WTC11 (cell line): ENCODE results near the gene PAPLN. TPM values are rescaled to one million over a fixed set of nuclear protein-coding genes. Genes with fewer than 3 reads are reported as not detected.
A peak's percentile ranks its signal among the peaks of the same experiment; 100 is the strongest.

Experiments
- ATAC-seq: fragments of 200-7000 bp; cut with Tn5 transposase; 2 replicates; pipeline ENCODE4 v1.10.0; 2021; ENCODE audit warnings: mild to moderate bottlenecking, moderate library complexity
- CTCF ChIA-PET: fragments of 300-600 bp; sonication (Branson Sonifier 250); formaldehyde crosslinking; loops from one replicate; lab custom pipeline; 2021; ENCODE audit warnings: antibody characterized with exemption; lab: Charles Lee
- POLR2A ChIA-PET: fragments of 350-600 bp; sonication (Branson Sonifier 250); formaldehyde crosslinking; loops from one replicate; lab custom pipeline; 2021; ENCODE audit warnings: antibody characterized with exemption; lab: Charles Lee
- DNase-seq: peaks from one replicate; pipeline ENCODE4 v3.0.0; 2021; ENCODE audit warnings: low spot score
- H3K27ac Mint-ChIP-seq: 2 replicates; pipeline ENCODE4 v1.8.0; 2021; ENCODE audit warnings: mixed read lengths
- H3K27me3 Mint-ChIP-seq: 2 replicates; pipeline ENCODE4 v1.8.0; 2021; ENCODE audit warnings: low read depth, mild to moderate bottlenecking, moderate library complexity, mixed read lengths
- H3K36me3 Mint-ChIP-seq: 2 replicates; pipeline ENCODE4 v1.8.0; 2021; ENCODE audit warnings: mixed read lengths
- H3K4me1 Mint-ChIP-seq: 2 replicates; pipeline ENCODE4 v1.8.0; 2022; ENCODE audit warnings: mixed read lengths
- H3K4me3 Mint-ChIP-seq: 2 replicates; pipeline ENCODE4 v1.8.0; 2021; ENCODE audit warnings: mild to moderate bottlenecking, moderate library complexity, mixed read lengths
- H3K9me3 Mint-ChIP-seq: 2 replicates; pipeline ENCODE4 v1.8.0; 2021; ENCODE audit warnings: mixed read lengths
- AFF4 ChIP-seq: sonication (generic); formaldehyde crosslinking; IDR thresholded peaks from 2 replicates; pipeline ENCODE4 v1.8.1; 2023; ENCODE audit warnings: mild to moderate bottlenecking, missing genetic modification reagents, borderline replicate concordance
- FOXJ3 ChIP-seq: sonication (generic); formaldehyde crosslinking; IDR thresholded peaks from 2 replicates; pipeline ENCODE4 v1.9.0; 2021; ENCODE audit warnings: missing genetic modification reagents, mild to moderate bottlenecking, borderline replicate concordance
- GABPB1 ChIP-seq: sonication (generic); formaldehyde crosslinking; IDR thresholded peaks from 2 replicates; pipeline ENCODE4 v1.8.1; 2023; ENCODE audit warnings: mild to moderate bottlenecking, missing genetic modification reagents
- GTF2I ChIP-seq: fragments of 250-450 bp; sonication (Bioruptor Pico); conservative IDR thresholded peaks from 2 replicates; pipeline ENCODE4 v1.4.0; 2021; ENCODE audit warnings: mild to moderate bottlenecking
- JAZF1 ChIP-seq: fragments of 250-450 bp; sonication (Bioruptor Pico); IDR thresholded peaks from 2 replicates; pipeline ENCODE4 v1.9.0; 2021; ENCODE audit warnings: moderate library complexity, mild to moderate bottlenecking, inconsistent platforms
- MYBL2 ChIP-seq: sonication (generic); formaldehyde crosslinking; IDR thresholded peaks from 2 replicates; pipeline ENCODE4 v1.8.1; 2023; ENCODE audit warnings: mild to moderate bottlenecking, moderate library complexity, missing genetic modification reagents
- PRDM15 ChIP-seq: sonication (generic); formaldehyde crosslinking; IDR thresholded peaks from 2 replicates; pipeline ENCODE4 v1.8.0; 2022; ENCODE audit warnings: missing genetic modification reagents
- SMAD3 ChIP-seq: sonication (generic); formaldehyde crosslinking; IDR thresholded peaks from 2 replicates; pipeline ENCODE4 v1.8.0; 2022; ENCODE audit warnings: missing genetic modification reagents, mild to moderate bottlenecking, borderline replicate concordance
- ZBTB21 ChIP-seq: sonication (generic); formaldehyde crosslinking; IDR thresholded peaks from 2 replicates; pipeline ENCODE4 v1.8.1; 2023; ENCODE audit warnings: mild to moderate bottlenecking, missing genetic modification reagents, borderline replicate concordance
- ZNF121 ChIP-seq: sonication (generic); formaldehyde crosslinking; IDR thresholded peaks from 2 replicates; pipeline ENCODE4 v1.8.0; 2023; ENCODE audit warnings: missing genetic modification reagents
- ZNF138 ChIP-seq: sonication (generic); formaldehyde crosslinking; conservative IDR thresholded peaks from 2 replicates; pipeline ENCODE4 v1.8.1; 2022; ENCODE audit warnings: mild to moderate bottlenecking, moderate library complexity, missing genetic modification reagents
- ZNF423 ChIP-seq: fragments of 250-450 bp; sonication (Bioruptor Pico); IDR thresholded peaks from 2 replicates; pipeline ENCODE4 v2.1.2; 2022; ENCODE audit warnings: mild to moderate bottlenecking, moderate library complexity
- ZNF671 ChIP-seq: fragments of 250-450 bp; sonication (Bioruptor Pico); IDR thresholded peaks from 2 replicates; pipeline ENCODE4 v1.8.0; 2021; ENCODE audit warnings: mild to moderate bottlenecking
- total RNA-seq: library from RNA; stranded (reverse); gene quantifications from 3 replicates; pipeline ENCODE4 v1.2.3, GENCODE V29; 2021
- TF ChIP-seq, protein P1 (sequence below): sonication (generic); formaldehyde crosslinking; IDR thresholded peaks from 2 replicates; pipeline ENCODE4 v1.8.0; 2022; ENCODE audit warnings: mild to moderate bottlenecking, missing genetic modification reagents
- TF ChIP-seq, protein P2 (sequence below): sonication (generic); formaldehyde crosslinking; IDR thresholded peaks from 2 replicates; pipeline ENCODE4 v1.8.1; 2023; ENCODE audit warnings: mild to moderate bottlenecking, moderate library complexity, missing genetic modification reagents
- TF ChIP-seq, protein P3 (sequence below): fragments of 250-450 bp; sonication (Bioruptor Pico); IDR thresholded peaks from 2 replicates; pipeline ENCODE4 v2.1.2; 2022; ENCODE audit warnings: mild to moderate bottlenecking, moderate library complexity
- TF ChIP-seq, protein P4 (sequence below): fragments of 250-450 bp; sonication (Bioruptor Pico); conservative IDR thresholded peaks from 2 replicates; pipeline ENCODE4 v1.9.0; 2021; ENCODE audit warnings: mild to moderate bottlenecking
- TF ChIP-seq, protein P5 (sequence below): fragments of 250-450 bp; sonication (Bioruptor Pico); IDR thresholded peaks from 2 replicates; pipeline ENCODE4 v1.8.0; 2021; ENCODE audit warnings: mild to moderate bottlenecking

Gene PAPLN
- total RNA-seq, 1 experiment from 2014 or later: 9.3 TPM

DNA sequence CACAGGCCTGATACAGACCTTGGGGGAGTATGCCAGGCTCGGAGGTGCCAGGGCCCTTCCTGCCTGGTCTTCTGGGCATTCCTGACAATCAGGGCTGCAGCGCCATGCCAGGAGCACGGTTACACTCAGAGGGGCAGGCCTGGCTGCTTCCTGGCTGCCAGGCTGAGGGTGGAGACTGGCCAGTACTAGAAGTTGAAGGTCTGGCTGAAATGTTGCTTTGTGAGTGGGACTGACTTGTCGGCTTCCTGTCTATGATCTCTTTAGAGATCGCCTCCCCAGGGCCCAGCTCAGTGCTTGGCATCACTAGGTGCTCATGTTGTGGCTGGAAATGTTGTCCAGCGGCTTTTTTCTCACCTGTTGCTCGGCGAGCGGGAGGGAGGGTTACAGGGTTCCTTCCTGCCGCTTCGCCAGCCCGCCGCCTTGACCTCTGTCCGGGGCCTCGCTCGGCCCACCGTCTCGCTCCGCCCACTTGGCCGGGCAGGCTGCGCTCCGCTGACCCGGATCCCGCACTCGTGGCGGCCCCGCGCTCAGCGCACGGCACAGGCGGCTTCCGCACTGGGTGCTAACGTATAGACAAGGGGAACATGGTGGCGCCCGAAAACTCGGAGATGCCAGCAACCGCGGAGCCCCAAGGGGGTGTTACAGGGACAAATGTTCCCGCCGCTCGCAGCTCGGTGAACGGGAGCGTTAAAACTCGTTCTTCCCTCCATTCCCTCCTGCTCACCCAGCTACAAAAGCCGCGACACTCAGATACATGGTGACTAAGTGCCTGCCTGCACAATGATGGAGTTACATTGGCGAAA, 32.6 kb downstream of the PAPLN start:
- POLR2A ChIA-PET: interaction anchor here (0.6 kb wide), 1 partner anchor 126 kb away, joined by 4 read pairs; no protein-coding TSS in a partner anchor
- peak overlapping the region; percentile 52 for H3K4me3 Mint-ChIP-seq
- H3K9me3 Mint-ChIP-seq: no peaks in the 10 kb centered on the region
- CTCF ChIA-PET: interaction anchor here (1.0 to 1.9 kb wide), 4 partner anchors 14 to 97 kb away, joined by 4 to 12 read pairs (median 6); no protein-coding TSS in a partner anchor
- ATAC-seq: peak; percentile 72
- peaks cover 6% of the 10 kb centered on the region for H3K36me3 Mint-ChIP-seq
- no peak overlapping the region; the same call in 1 of the 2 replicates for H3K27ac Mint-ChIP-seq
- TF ChIP-seq ZNF121 (CRISPR knock-in tag): no peak
- TF ChIP-seq GABPB1 (CRISPR knock-in tag): no peak
- no peaks in the 10 kb centered on the region for H3K27me3 Mint-ChIP-seq
- H3K4me1 Mint-ChIP-seq: peaks cover 2% of the 10 kb centered on the region
- DNase-seq: peak; percentile 46

- H3K4me1 Mint-ChIP-seq: peaks cover 8% of the 10 kb centered on the region
- no peak overlapping the region for H3K4me3 Mint-ChIP-seq
- TF ChIP-seq MYBL2 (CRISPR knock-in tag) (no peak), ZBTB21 (CRISPR knock-in tag) (no peak), AFF4 (CRISPR knock-in tag) (no peak), GTF2I (CRISPR knock-in tag) (no peak), JAZF1 (CRISPR knock-in tag) (no peak), PRDM15 (CRISPR knock-in tag) (no peak), ZNF423 (CRISPR knock-in tag) (no peak), ZNF138 (no peak), ZNF671 (CRISPR knock-in tag) (no peak), FOXJ3 (CRISPR knock-in tag) (no peak), SMAD3 (CRISPR knock-in tag) (no peak)
- TF ChIP-seq, protein P1, sequence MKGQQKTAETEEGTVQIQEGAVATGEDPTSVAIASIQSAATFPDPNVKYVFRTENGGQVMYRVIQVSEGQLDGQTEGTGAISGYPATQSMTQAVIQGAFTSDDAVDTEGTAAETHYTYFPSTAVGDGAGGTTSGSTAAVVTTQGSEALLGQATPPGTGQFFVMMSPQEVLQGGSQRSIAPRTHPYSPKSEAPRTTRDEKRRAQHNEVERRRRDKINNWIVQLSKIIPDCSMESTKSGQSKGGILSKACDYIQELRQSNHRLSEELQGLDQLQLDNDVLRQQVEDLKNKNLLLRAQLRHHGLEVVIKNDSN (CRISPR knock-in tag): no peak
- TF ChIP-seq, protein P2, sequence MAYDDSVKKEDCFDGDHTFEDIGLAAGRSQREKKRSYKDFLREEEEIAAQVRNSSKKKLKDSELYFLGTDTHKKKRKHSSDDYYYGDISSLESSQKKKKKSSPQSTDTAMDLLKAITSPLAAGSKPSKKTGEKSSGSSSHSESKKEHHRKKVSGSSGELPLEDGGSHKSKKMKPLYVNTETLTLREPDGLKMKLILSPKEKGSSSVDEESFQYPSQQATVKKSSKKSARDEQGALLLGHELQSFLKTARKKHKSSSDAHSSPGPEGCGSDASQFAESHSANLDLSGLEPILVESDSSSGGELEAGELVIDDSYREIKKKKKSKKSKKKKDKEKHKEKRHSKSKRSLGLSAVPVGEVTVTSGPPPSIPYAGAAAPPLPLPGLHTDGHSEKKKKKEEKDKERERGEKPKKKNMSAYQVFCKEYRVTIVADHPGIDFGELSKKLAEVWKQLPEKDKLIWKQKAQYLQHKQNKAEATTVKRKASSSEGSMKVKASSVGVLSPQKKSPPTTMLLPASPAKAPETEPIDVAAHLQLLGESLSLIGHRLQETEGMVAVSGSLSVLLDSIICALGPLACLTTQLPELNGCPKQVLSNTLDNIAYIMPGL (CRISPR knock-in tag): no peak
- TF ChIP-seq, protein P3, sequence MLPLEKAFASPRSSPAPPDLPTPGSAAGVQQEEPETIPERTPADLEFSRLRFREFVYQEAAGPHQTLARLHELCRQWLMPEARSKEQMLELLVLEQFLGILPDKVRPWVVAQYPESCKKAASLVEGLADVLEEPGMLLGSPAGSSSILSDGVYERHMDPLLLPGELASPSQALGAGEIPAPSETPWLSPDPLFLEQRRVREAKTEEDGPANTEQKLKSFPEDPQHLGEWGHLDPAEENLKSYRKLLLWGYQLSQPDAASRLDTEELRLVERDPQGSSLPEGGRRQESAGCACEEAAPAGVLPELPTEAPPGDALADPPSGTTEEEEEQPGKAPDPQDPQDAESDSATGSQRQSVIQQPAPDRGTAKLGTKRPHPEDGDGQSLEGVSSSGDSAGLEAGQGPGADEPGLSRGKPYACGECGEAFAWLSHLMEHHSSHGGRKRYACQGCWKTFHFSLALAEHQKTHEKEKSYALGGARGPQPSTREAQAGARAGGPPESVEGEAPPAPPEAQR (CRISPR knock-in tag): no peak
- TF ChIP-seq, protein P4, sequence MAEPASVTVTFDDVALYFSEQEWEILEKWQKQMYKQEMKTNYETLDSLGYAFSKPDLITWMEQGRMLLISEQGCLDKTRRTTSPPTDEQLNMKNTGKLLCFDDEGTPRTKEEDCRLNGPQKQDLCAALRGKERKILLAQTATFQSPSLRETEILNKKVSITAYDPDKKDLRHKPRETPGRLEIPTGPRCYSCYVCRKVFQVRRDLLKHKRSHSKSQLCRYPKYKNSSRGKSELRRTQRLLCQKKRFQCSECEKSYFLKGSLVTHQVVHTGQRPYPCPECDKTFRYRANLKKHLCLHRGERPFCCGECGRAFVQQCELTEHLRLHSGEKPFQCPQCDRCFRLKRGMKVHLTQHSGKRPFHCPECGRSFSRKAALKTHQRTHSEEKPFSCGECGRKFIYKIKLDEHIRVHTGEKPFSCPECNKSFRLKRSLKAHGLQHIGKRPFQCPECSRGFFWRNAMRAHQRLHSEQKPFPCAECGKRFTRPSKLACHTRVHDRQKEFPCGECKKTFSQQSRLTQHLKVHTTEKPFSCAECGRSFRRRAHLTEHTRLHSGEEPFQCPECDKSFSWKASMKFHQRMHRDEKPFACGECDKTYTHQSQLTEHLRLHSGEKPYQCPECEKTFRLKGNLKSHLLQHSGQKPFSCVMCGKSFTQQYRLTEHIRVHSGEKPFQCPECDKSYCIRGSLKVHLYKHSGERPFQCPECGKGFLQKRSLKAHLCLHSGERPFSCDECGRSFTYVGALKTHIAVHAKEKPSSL (CRISPR knock-in tag): no peak
- TF ChIP-seq, protein P5, sequence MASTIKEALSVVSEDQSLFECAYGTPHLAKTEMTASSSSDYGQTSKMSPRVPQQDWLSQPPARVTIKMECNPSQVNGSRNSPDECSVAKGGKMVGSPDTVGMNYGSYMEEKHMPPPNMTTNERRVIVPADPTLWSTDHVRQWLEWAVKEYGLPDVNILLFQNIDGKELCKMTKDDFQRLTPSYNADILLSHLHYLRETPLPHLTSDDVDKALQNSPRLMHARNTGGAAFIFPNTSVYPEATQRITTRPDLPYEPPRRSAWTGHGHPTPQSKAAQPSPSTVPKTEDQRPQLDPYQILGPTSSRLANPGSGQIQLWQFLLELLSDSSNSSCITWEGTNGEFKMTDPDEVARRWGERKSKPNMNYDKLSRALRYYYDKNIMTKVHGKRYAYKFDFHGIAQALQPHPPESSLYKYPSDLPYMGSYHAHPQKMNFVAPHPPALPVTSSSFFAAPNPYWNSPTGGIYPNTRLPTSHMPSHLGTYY (CRISPR knock-in tag): no peak
Observed at GRCh38 chr14:73272393-73272792, 35.1 kb downstream of the PAPLN start.

More at GRCh38 chr14:73272393-73272792, 35.1 kb downstream of the PAPLN start:
- Mint-ChIP-seq H3K36me3 (peaks cover 14% of the 10 kb centered on the region), H3K27ac (peak overlapping the region; percentile 34; the same call in 1 of the 2 replicates), H3K27me3 (no peaks in the 10 kb centered on the region), H3K9me3 (no peaks in the 10 kb centered on the region)
- ChIA-PET CTCF (interaction anchor here (1.3 kb wide), 1 partner anchor 40 kb away, joined by 4 read pairs; no protein-coding TSS in a partner anchor), POLR2A (no interaction called here)
- DNase-seq: no peak
- no peak for ATAC-seq
